Thyroid gland (tissue), 4 donors: ENCODE data around the gene BGLAP. TPM values are rescaled to one million over a fixed set of nuclear protein-coding genes. Genes with fewer than 3 reads are reported as not detected.

ENCODE experiments used
- DNase-seq, 2 donors: peaks; one replicate each; pipeline ENCODE4 v3.0.0-alpha.2; 2019
- H3K27ac ChIP-seq, 3 donors: fragments of 200-600 bp; sonication (generic); 1 replicate in 2 of 3; 2 replicates in 1 of 3; pipeline ENCODE4 v1.5.1; 2016 to 2019; ENCODE audit warnings: mild to moderate bottlenecking in 1 of 3, moderate library complexity in 1 of 3
- H3K27me3 ChIP-seq: fragments of 200-600 bp; sonication (generic); one replicate; pipeline ENCODE4 v1.5.1; 2019
- H3K36me3 ChIP-seq, 2 donors: fragments of 200-600 bp; sonication (generic); one replicate each; pipeline ENCODE4 v1.5.1; 2016 to 2019
- H3K4me1 ChIP-seq, 2 donors: fragments of 200-600 bp; sonication (generic); one replicate each; pipeline ENCODE4 v1.5.1; 2017 to 2019
- H3K4me3 ChIP-seq, 3 donors: fragments of 200-600 bp; sonication (generic); replicated peaks in 1 of 3; 1 replicate in 2 of 3; 2 replicates in 1 of 3; pipeline ENCODE4 v1.5.1; 2016; ENCODE audit warnings: mild to moderate bottlenecking in 1 of 3
- H3K9me3 ChIP-seq: fragments of 200-600 bp; sonication (generic); one replicate; pipeline ENCODE4 v1.5.1; 2017
- CTCF ChIP-seq, 6 experiments: fragments of 200-600 bp in 3 of 6; fragments of 450-650 bp in 3 of 6; sonication (generic) in 3 of 6; IDR thresholded peaks; one replicate each; pipeline ENCODE4 v1.5.1; 2016 to 2019; ENCODE audit warnings: antibody characterized with exemption in 6 of 6, mild to moderate bottlenecking in 2 of 6, inconsistent platforms in 1 of 6, moderate library complexity in 1 of 6
- POLR2A ChIP-seq, 2 donors: fragments of 450-650 bp; IDR thresholded peaks; one replicate each; pipeline ENCODE4 v1.6.1; 2017; ENCODE audit warnings: antibody characterized with exemption in 2 of 2, mild to moderate bottlenecking in 2 of 2, moderate library complexity in 1 of 2
- WGBS, 2 donors: methylation state at CpG; one replicate each; pipeline ENCODE4 v1.1.5; 2017; 5-methylcytosine and 5-hydroxymethylcytosine counted together
- intact Hi-C: fragments of 100-400 bp; cut with DNase I; formaldehyde crosslinking; loops from one replicate; pipeline ENCODE4 v1.15.1; 2023
- small RNA-seq: library from RNA; depleted of rRNA; stranded (forward); fragments of <200 nt; gene quantifications from one replicate; pipeline ENCODE3, GENCODE V24; 2016
- total RNA-seq, 4 donors: library from RNA; depleted of rRNA; stranded (reverse); fragments of >200 nt; gene quantifications; one replicate each; pipeline ENCODE4 v1.2.3, GENCODE V29; 2016

The BGLAP gene
- total RNA-seq, 4 donors from 2014 or later = 1.0 to 4.4 (median 1.3) TPM; not detected in 1

- peak overlapping the region in 1 of 3 donors; percentile 19 for H3K4me3 ChIP-seq
- 18 to 22% methylated on average over 19 to 33 of the region's 37 CpGs for WGBS, 2 donors
- peak overlapping the region; percentile 50 to 66 (median 57) for H3K27ac ChIP-seq
- no peaks in the 10 kb centered on the region for H3K27me3 ChIP-seq
- peak; percentile 91 to 92 for DNase-seq
- peaks cover 12 to 14% of the 10 kb centered on the region in 2 donors for H3K4me1 ChIP-seq
- peak in 1 of 2 donors; percentile 65 for TF ChIP-seq POLR2A (IDR thresholded peaks at IDR 0.05)
- TF ChIP-seq CTCF (IDR thresholded peaks at IDR 0.05) = no peak
- no peaks in the 10 kb centered on the region for H3K9me3 ChIP-seq
- intact Hi-C loops = no loop called here
- no peaks in the 10 kb centered on the region for H3K36me3 ChIP-seq
These were observed 49.5 kb downstream of the BGLAP start for GRCh38 chr1:156291226-156292061.

Small RNA genes within 50 kb of the gene (small RNA-seq; reads per million reads assigned to genes)
- not detected for gene RF00568

Other genes with a start within 250 kb of the BGLAP start
- 100 to 1,000 TPM in 3 of 4 donors, 10 to 100 TPM in 1; 78.6 to 193 (median 130) TPM for gene SSR2, start 221.2 kb upstream of the BGLAP start, total RNA-seq
- gene UBQLN4, start 188.4 kb upstream of the BGLAP start, total RNA-seq = 10 to 100 TPM; 10.8 to 18.8 (median 16.9) TPM
- gene LAMTOR2, start 187.4 kb upstream of the BGLAP start, total RNA-seq = 10 to 100 TPM; 14.7 to 76.8 (median 41.1) TPM
- gene RAB25, start 181.0 kb upstream of the BGLAP start, total RNA-seq = 10 to 100 TPM; 65.9 to 88.0 (median 74.1) TPM
- gene MEX3A, start 159.7 kb upstream of the BGLAP start, total RNA-seq = 1 to 10 TPM in 1 of 4 donors, under 1 TPM in 3; 0.17 to 1.8 (median 0.33) TPM
- 100 to 1,000 TPM; 235 to 412 (median 327) TPM for gene LMNA, start 127.5 kb upstream of the BGLAP start, total RNA-seq
- gene SEMA4A, start 88.6 kb upstream of the BGLAP start, total RNA-seq = 10 to 100 TPM; 21.5 to 50.8 (median 37.5) TPM
- 10 to 100 TPM; 14.5 to 19.7 (median 17.7) TPM for gene SLC25A44, start 48.1 kb upstream of the BGLAP start, total RNA-seq
- 100 to 1,000 TPM in 3 of 4 donors, 10 to 100 TPM in 1; 73.6 to 121 (median 107) TPM for gene PMF1, start 29.2 kb upstream of the BGLAP start, total RNA-seq
- gene PAQR6, start 5.9 kb downstream of the BGLAP start, total RNA-seq = 1 to 10 TPM in 2 of 4 donors, under 1 TPM in 2; 0.63 to 2.3 (median 1.3) TPM
- 10 to 100 TPM; 57.2 to 89.0 (median 76.1) TPM for gene SMG5, start 40.6 kb downstream of the BGLAP start, total RNA-seq
- gene TMEM79, start 42.1 kb downstream of the BGLAP start, total RNA-seq = 1 to 10 TPM in 3 of 4 donors, under 1 TPM in 1; 0.96 to 2.2 (median 1.7) TPM
- 10 to 100 TPM; 43.3 to 56.1 (median 49.8) TPM for gene GLMP, start 53.5 kb downstream of the BGLAP start, total RNA-seq
- not detected for gene VHLL, start 57.1 kb downstream of the BGLAP start, total RNA-seq
- gene CCT3, start 96.1 kb downstream of the BGLAP start, total RNA-seq = 100 to 1,000 TPM; 121 to 214 (median 170) TPM
- gene TSACC, start 96.3 kb downstream of the BGLAP start, total RNA-seq = 1 to 10 TPM in 2 of 4 donors, not detected in 2; 1.2 to 8.3 TPM
- gene RHBG, start 127.0 kb downstream of the BGLAP start, total RNA-seq = not detected